WI38 (cell line): ENCODE results near the gene RNASE11.
A peak's percentile ranks its signal among the peaks of the same experiment; 100 is the strongest.
"Not testable (repeated sequence)": the region's sequence is repeated elsewhere in the genome, so short reads cannot be mapped to it uniquely, and the experiment has no call there.

ENCODE experiments used
- H3K4me3 ChIP-seq: 2 replicates; pipeline ENCODE4 v1.5.1; 2011; ENCODE audit warnings: low read depth, mild to moderate bottlenecking, control low read depth, low read length
- CTCF ChIP-seq: IDR thresholded peaks from 2 replicates; pipeline ENCODE4 v1.5.1; 2012; ENCODE audit warnings: low read depth, mild to moderate bottlenecking, control low read depth, low read length

Gene RNASE11

GRCh38 chr14:20620798-20621478 is 33.1 kb upstream of the RNASE11 start:
- TF ChIP-seq CTCF = no peak
- no peak overlapping the region for H3K4me3 ChIP-seq

- H3K4me3 ChIP-seq = not testable (repeated sequence)
Observed at GRCh38 chr14:20619688-20620087, 31.9 kb upstream of the RNASE11 start.

GRCh38 chr14:20618271-20618749 is 30.5 kb upstream of the RNASE11 start:
- no peak for TF ChIP-seq CTCF
- H3K4me3 ChIP-seq = no peak overlapping the region

GRCh38 chr14:20617138-20618003 is 29.6 kb upstream of the RNASE11 start:
- TF ChIP-seq CTCF = no peak

GRCh38 chr14:20615996-20616395 is 28.2 kb upstream of the RNASE11 start:
- no peak overlapping the region for H3K4me3 ChIP-seq
- no peak for TF ChIP-seq CTCF

More at GRCh38 chr14:20617138-20618003, 29.6 kb upstream of the RNASE11 start:
- no peak overlapping the region for H3K4me3 ChIP-seq

- no peak for TF ChIP-seq CTCF
- peak overlapping the region; percentile 55 for H3K4me3 ChIP-seq
Observed at GRCh38 chr14:20614038-20614840, 26.4 kb upstream of the RNASE11 start.
